ENCODE measurements around the gene RFC2.
A peak's percentile ranks its signal among the peaks of the same experiment; 100 is the strongest.
"Not testable (repeated sequence)": the region's sequence is repeated elsewhere in the genome, so short reads cannot be mapped to it uniquely, and the experiment has no call there.

The RFC2 gene

GRCh38 chr7:74246497-74246896, 7.7 kb downstream of the RFC2 start:
- DNase-seq, result no peak

DNA sequence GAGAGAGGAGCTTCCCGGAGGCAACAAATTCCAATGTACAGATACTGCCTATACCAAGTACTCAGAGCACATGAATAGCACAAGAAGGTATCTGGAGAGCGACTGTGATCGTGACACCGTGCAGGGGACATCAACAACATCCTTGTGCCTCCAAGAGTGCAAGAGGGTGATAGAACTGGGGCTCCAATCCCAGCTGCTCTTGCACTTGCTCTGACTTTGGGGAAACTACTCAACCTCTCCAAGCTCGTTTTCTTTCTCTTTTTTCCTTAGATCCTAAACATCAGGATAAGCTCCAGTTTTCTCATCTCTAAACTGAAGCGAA, 12.1 kb downstream of the RFC2 start:
- no peak for DNase-seq

- no peak for DNase-seq
Measured at GRCh38 chr7:74240482-74240881, 13.7 kb downstream of the RFC2 start.

DNA sequence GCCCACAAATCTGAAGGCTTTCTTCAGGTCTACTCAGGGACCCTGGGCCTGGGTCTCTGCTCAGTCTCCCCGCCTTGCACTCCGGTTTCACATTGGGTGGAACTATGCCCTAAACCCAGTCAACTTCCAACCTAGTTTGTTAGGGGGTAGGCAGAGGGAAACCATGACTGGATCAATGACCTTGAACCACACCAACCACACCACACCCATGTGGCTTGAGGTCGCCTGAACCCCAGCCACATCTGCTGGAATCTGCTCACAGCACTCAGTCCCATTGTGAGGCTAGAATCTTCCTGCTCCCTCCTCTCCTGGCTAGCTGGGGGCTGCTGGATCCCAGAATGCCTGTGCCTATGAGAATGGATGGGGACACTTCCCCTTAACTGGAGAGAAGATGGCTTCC, 17.9 kb downstream of the RFC2 start:
- no peak for DNase-seq

- no peak for DNase-seq
Measured at GRCh38 chr7:74235518-74236268, 18.5 kb downstream of the RFC2 start.

DNA sequence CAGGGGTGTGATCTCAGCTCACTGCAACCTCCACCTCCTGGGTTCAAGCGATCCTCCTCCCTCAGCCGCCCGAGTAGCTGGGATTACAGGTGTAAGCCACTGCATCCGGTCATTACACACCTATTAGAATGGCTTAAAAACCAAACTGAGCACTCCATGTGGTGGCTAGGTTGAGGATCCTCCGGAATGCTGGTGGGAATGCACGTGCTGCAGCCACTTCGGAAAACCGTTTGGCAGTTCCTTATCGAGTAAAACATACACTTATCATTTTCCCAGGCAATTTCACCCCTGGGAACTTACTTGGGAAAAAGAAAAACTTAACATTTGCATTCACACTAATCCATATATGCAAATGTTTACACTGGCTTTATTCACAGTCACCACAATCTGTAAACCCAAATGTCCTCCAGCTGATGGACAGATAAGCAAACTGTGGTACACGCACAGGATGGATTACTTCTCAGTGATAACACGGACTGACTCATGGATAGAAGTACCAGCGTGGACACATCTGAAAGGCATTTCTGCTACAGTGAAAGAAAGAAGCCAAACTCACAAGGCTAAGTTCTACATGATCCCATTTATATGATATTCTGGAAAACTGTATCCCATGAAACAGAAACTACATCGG, 20.4 kb downstream of the RFC2 start:
- no peak for DNase-seq

GRCh38 chr7:74231232-74231590, 23.0 kb downstream of the RFC2 start:
- DNase-seq, result no peak

DNA sequence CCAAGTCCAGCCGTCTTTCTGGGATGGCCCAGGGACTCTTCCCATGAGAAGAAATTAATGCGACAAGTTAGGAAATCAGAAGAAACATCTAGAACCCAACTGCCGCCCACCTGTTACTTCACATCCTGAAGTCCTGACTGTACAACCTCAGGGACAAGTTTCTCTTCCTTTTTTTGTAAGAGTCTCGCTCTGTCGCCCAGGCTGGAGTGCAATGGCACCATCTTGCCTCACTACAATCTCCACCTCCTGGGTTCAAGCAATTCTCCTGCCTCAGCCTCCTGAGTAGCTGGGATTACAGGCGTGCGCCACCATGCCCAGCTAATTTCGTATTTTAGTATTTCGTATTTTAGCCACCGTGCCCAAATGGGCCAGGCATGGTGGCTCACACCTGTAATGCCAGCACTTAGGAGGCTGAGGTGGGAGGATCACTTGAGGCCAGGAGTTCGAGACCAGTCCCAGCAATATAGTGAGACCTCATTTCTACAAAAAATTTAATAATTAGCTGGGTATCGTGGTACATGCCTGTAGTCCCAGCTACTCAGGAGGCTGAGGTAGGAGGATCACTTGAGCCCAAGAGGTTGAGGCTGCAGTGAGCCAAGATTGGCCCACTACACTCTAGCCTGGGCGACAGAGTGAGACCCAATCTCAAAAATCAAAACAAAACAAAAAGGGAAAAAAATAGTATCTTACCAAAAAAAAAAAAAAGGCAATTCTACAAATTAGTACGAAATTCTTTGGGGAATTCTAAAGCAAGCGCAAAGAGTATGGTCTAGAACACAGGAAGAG, 23.6 kb downstream of the RFC2 start:
- no peak for DNase-seq

DNA sequence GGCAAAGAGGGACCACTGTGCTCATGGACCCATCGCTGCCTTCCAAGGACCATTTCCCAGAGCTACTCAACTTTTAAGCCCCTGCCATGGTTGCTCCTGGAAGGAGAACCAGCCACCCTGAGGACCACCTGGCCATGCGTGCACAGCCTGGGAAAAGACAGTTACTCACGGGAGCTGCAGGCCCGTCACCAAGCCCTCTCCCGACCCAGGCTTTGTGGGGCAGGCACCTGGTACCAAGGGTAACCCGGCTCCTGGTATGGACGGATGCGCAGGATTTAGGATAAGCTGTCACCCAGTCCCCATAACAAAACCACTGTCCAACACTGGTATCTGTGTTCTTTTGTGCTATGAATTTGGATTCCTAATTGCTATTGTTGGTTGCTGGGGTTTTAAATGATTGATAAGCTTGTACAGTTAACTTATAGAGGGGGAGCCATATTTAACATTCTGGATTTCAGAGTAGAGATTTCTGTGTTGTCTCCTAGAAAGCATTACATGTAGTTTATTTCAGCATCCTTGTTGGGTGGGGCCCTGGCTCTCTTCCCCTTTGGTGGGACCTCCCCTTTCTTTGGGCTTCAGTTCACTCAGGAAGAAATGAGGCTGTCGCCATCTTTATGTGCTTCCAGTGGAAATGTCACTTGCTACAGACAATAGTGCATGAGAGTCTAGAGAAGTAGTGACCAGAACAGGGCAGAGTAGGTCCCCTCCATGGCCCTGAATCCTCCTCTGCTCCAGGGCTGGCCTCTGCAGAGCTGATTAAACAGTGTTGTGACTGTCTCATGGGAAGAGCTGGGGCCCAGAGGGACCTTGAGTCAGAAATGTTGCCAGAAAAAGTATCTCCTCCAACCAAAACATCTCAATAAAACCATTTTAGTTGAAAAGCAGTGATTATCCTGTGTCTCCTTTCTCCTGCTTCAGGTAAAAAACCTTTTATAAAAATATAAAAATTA, 25.0 kb downstream of the RFC2 start:
- no peak for DNase-seq

GRCh38 chr7:74226633-74227032, 27.6 kb downstream of the RFC2 start:
- no peak for DNase-seq

DNA sequence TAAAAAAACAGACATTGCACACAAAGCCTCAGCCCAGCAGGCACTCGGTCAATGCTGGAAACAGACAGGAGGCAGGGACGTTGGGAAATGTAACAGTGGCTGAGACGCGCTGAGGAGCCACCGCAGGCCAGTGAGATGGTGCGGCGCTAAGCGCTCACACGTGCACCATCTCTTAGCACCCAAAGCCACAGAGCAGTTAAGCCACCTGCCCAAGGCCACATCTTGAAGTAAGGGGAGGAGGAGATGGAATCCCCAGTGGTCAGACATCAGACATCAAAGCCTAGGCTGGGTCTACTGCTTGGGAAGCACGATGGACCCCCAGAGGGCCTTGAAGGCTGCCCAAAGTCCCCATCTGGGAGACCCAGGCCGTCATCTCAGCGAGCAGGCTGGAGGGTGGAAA, 28.8 kb downstream of the RFC2 start:
- DNase-seq, result no peak

GRCh38 chr7:74224907-74225306, 29.3 kb downstream of the RFC2 start:
- DNase-seq, result not testable (repeated sequence)

DNA sequence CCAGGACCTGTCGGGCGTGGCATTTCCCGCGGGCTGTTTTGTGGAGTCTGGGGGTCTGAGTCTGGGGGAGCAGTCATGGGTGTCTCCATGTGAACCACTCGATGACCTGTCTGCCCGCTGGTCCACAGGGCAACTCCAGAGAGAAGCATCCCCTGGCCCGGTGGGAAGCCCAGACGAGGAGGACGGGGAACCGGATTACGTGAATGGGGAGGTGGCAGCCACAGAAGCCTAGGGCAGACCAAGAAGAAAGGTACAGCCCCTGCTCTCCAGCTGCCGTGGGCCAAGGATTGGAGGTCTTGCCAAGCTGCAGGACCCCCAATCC, 29.7 kb downstream of the RFC2 start:
- DNase-seq, result no peak

GRCh38 chr7:74223711-74224510, 30.3 kb downstream of the RFC2 start:
- DNase-seq, result peak; percentile 10

- DNase-seq, result no peak
Measured at GRCh38 chr7:74222851-74223710, 31.1 kb downstream of the RFC2 start.

GRCh38 chr7:74221713-74222112, 32.5 kb downstream of the RFC2 start:
- DNase-seq, result no peak

GRCh38 chr7:74220229-74220628, 34.0 kb downstream of the RFC2 start:
- DNase-seq, result no peak

- no peak for DNase-seq
Measured at GRCh38 chr7:74219416-74219815, 34.8 kb downstream of the RFC2 start.

DNA sequence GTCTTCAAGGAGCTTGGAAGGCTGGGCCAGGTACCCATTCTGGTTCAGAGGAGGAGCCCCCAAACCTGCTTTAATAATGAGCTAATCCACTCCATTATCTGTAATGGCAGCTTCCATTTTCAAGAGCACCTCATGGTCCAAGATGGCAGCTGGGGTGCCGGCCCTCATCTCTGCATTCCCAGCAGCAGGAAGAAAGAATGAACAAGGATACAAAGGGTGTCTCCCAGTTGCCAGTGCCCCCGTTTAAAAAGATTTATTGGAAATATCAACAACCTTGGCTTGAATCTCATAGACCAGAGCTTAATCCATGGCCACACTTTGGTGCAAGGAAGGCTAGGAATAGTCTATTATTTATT, 35.9 kb downstream of the RFC2 start:
- DNase-seq, result no peak

DNA sequence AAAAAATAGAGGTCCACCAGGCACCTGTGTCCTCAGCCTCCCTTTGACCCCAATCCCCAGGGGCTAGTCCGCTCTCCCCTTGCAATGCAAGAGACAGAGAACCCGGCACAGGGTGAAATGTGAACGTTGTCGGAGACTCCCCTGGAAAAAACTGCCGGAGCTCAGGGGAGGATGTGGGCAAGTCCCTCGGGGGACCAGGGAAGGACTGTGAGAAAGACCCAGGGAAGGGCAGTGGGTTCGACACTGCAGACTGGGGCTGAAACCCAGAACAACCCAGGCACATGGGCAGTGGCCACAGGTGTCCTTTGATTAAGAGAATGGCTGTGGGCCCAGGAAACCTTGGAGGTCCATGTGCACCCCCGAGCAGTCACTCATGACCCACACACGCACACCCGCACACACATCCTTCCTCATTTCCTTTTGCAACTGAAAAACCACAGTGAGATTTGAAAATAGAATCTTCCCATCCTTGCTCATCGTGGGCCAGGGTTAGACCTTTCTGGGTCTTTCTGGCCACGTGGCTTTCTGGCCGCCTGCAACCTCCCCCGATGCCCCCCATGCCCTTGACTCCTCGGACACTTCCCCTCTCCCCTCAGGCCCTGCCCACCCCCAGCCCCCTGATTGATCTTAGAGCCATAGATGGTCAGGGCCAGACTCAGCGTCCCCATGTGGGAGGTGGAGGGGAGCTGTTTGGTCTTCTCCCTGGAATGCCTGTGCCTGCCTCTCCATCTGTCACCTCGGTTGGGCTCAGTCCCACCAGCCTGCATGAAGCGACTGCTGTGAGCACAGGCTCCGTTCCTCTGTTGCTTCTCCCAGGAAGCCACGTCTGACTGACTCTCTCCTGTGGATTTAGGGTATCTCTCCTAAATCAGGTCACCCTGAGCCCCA, 36.5 kb downstream of the RFC2 start:
- DNase-seq, result no peak

Measured in COR-L47 (cell line).